ENCODE results near the gene CHD2.

The CHD2 gene

GRCh38 chr15:93076217-93076616, 176.1 kb downstream of the CHD2 start:
- TF ChIP-seq, protein P1, sequence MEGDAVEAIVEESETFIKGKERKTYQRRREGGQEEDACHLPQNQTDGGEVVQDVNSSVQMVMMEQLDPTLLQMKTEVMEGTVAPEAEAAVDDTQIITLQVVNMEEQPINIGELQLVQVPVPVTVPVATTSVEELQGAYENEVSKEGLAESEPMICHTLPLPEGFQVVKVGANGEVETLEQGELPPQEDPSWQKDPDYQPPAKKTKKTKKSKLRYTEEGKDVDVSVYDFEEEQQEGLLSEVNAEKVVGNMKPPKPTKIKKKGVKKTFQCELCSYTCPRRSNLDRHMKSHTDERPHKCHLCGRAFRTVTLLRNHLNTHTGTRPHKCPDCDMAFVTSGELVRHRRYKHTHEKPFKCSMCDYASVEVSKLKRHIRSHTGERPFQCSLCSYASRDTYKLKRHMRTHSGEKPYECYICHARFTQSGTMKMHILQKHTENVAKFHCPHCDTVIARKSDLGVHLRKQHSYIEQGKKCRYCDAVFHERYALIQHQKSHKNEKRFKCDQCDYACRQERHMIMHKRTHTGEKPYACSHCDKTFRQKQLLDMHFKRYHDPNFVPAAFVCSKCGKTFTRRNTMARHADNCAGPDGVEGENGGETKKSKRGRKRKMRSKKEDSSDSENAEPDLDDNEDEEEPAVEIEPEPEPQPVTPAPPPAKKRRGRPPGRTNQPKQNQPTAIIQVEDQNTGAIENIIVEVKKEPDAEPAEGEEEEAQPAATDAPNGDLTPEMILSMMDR (conservative IDR thresholded peaks at IDR 0.05; ENCODE audit: low read depth): no peak
- ChIA-PET POLR2A (ENCODE audit: low non-redundant PET) (no interaction called here), CTCF (interaction anchor here (0.6 to 1.3 kb wide), 2 partner anchors 11 to 1044 kb away, joined by 3 to 6 read pairs; no protein-coding TSS in a partner anchor)
- no peak for DNase-seq (ENCODE audit: low spot score)
- H3K27ac ChIP-seq: no peak overlapping the region

DNA sequence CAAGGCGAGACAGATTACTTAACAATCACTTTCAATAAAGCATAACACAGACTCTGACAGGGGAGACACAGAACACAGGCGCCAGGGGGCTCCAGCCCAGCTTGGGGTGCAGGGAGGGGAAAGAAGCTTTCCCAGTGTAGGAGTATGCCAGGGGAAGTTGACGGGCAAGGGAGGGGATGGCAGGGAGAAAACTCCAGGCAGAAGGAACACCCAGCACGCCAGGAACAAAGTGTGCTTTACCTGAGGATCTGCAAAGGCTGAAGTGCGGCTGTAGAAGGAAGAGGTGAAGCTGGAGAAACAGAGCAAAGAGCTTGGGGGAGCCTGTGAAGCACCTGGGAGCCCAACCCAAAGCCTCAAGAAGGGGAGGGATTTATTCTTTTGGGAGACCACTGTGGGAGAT, 176.8 kb downstream of the CHD2 start:
- no peak overlapping the region for H3K27ac ChIP-seq
- TF ChIP-seq, protein P1 (conservative IDR thresholded peaks at IDR 0.05; ENCODE audit: low read depth): no peak
- CTCF ChIA-PET: interaction anchor here (0.5 to 1.4 kb wide), 5 partner anchors 11 to 1042 kb away, joined by 3 to 6 read pairs (median 3); no protein-coding TSS in a partner anchor
- DNase-seq (ENCODE audit: low spot score): no peak
- POLR2A ChIA-PET (ENCODE audit: low non-redundant PET): no interaction called here

Measured in RWPE1 (cell line).